Endometrium (tissue), 2 donors: ENCODE data around the gene LPGAT1.
"Not testable (repeated sequence)": the region's sequence is repeated elsewhere in the genome, so short reads cannot be mapped to it uniquely, and the experiment has no call there.

Experiments used
- FAIRE-seq: peaks from 2 replicates; lab custom pipeline; 2012; peaks lifted over from hg19 to GRCh38; lab: Jason Lieb, UNC
- donor health status: control.
- donor health status: control.

Gene LPGAT1

DNA sequence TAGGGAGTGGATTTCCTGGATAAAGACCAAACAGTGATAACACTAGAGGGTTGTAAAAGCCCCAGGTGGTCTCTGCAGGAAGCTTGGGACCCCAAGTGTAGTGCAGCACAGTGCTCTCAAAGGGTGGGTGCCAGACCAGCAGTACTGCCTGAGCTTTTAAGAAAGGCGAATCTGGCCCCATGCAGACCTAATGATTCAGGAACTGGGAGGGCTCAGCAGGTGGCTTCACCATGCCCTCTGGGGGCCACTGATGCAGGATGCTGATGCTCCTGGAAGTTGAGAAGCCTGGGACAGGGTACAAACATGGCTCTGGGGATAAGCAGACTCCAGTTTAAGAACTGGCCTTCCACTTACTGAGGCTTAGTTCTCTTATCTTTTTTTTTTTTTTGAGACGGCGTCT is 126.0 kb downstream of the LPGAT1 start:
- no peak for FAIRE-seq

- FAIRE-seq, result no peak
Observed at GRCh38 chr1:211703812-211704537, 126.6 kb downstream of the LPGAT1 start.

DNA sequence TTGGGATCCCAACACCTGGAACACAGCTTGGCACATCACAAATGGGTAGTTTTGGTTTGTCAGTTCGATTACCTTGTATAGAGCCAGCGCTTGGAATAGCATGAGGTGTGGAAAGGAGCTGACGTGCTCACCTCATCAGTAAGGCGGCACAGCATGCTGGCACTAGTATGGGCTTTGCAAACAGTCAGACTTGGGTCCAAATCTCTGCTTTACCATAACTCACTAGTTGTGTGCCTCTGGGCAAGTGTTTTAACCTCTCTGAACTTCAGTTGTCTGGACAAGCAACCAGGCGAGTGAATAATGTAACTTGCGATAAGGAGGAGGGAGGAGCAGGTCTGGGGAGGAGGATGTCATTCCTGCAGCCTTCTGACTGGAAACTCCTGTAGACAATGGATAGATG is 128.8 kb downstream of the LPGAT1 start:
- FAIRE-seq, result no peak

- FAIRE-seq, result no peak
Observed at GRCh38 chr1:211699059-211699458, 131.5 kb downstream of the LPGAT1 start.

DNA sequence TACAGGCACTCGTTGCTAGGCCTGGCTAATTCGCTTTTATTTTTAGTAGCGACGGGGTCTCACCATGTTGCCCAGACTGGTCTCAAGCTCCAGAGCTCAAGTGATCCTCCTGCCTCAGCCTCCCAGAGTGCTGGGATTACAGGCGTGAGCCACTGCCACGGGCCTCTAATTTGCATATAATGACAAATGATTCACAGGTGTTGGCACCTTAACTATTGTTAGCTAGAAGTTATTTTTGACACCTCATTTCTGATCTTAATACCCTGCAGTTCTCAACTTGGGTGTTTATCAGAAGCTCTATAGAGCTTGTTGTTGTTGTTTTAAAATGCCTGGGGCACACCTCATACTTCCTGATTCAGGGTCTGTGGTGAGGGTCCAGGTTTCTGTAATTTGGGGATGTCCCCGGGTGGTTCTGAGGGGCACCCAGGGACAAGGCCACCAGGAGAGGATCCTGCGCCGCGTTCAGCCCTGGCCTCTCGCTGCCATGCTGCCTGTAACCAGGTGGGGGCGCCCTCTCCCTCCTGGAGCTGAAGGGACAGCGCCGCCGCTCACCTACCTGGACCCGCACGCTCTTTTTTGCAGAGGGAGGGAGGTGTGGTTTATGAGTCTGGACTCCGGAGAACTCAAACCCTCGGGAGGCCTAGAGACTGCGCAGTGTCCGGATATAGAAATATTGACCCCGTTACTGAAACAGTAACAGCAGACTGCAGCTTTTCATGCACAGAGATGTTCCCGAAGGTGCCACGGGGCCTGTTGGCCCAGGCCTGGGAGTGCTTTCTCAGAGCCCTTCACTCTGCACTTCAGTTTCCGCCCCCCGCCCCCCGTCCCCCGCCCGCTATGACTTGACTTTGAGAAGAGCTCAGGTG is 132.2 kb downstream of the LPGAT1 start:
- FAIRE-seq, result no peak

- no peak for FAIRE-seq
Observed at GRCh38 chr1:211697356-211697755, 133.2 kb downstream of the LPGAT1 start.

DNA sequence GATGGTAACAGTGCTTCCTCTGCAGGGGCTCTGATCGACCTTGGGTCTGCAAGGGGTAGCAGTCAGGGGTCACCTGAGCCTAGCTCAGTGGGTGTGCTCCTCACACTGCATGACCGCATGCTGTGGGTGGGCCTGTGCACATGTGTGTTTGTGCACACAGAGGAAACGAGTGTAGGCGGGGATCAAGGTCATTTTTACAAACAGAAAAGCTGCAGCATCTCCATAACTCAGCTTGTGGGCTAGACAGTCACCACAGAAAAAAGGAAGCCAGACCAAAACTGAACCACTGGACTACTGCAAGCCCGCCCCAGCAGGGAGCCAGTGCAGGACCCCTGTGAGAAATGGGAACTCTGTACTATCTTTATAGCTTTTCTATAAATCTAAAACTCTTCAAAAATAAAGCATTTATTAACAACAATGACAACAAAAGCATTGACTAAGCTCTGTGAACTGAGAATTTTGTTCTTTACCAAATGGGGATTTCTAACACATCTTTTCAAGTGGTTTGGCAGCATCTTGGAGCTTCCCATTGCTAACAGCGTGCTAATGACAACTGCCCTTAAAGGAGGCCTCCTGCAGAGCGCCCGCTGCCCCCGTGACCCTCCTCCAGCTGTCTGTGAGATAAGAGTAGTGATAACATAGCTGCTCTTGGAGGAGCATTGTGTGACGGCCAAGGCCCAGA is 135.3 kb downstream of the LPGAT1 start:
- FAIRE-seq, result no peak

DNA sequence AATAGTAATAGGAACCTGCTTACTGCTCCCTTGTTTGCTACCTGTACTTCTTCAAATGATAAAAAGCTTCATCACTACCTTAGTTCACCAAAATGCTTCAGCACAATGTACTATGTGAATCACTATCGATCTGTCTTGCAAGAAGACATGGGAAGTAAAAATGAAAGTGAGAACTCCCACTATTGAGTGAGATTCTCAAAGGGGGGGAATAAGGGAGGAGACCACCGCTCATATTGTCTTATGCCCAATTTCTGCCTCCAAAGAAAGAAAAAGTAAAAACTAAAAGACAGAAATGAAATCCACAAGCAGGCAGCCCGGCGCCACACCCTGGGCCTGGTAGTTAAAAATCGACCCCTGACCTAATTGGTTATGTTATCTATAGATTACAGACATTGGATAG is 136.7 kb downstream of the LPGAT1 start:
- not testable (repeated sequence) for FAIRE-seq
